Tibial artery (tissue), 4 donors: Measurements from ENCODE around the gene METTL27.

ENCODE experiments used
- DNase-seq, 2 donors: peaks; one replicate each; pipeline ENCODE4 v3.0.0-alpha.2; 2019
- H3K27ac ChIP-seq, 2 donors: fragments of 200-600 bp; sonication (generic) in 1 of 2; 1 replicate in 1 of 2; 2 replicates in 1 of 2; pipeline ENCODE4 v1.5.1; 2018 to 2019; ENCODE audit warnings: mild to moderate bottlenecking in 1 of 2
- H3K27me3 ChIP-seq, 2 donors: fragments of 200-600 bp; sonication (generic) in 1 of 2; one replicate each; pipeline versions ENCODE4 v1.5.1 to v1.6.0; 2016 to 2019
- H3K36me3 ChIP-seq, 3 donors: fragments of 200-600 bp; sonication (generic) in 2 of 3; one replicate each; pipeline ENCODE4 v1.5.1; 2016 to 2019; ENCODE audit warnings: mild to moderate bottlenecking in 2 of 3
- H3K4me1 ChIP-seq, 4 donors: fragments of 200-600 bp; sonication (generic) in 2 of 4; 1 replicate in 3 of 4; 2 replicates in 1 of 4; pipeline ENCODE4 v1.5.1; 2016 to 2019
- H3K4me3 ChIP-seq, 2 donors: fragments of 200-600 bp; sonication (generic) in 1 of 2; 1 replicate in 1 of 2; 2 replicates in 1 of 2; pipeline ENCODE4 v1.5.1; 2018 to 2019; ENCODE audit warnings: mild to moderate bottlenecking in 2 of 2
- H3K9me3 ChIP-seq, 3 donors: fragments of 200-600 bp; sonication (generic) in 1 of 3; one replicate each; pipeline ENCODE4 v1.5.1; 2016 to 2019
- CTCF ChIP-seq, 2 experiments: fragments of 200-600 bp in 1 of 2; fragments of 450-650 bp in 1 of 2; IDR thresholded peaks; one replicate each; pipeline ENCODE4 v1.5.1; 2017 to 2019; ENCODE audit warnings: antibody characterized with exemption in 2 of 2, mild to moderate bottlenecking in 1 of 2, moderate library complexity in 1 of 2
- intact Hi-C: fragments of 100-400 bp; cut with DNase I; formaldehyde crosslinking; loops from one replicate; pipeline ENCODE4 v1.15.0; 2023; ENCODE audit warnings: low total_unique reads

Gene METTL27

GRCh38 chr7:73842067-73842976 lies at the start of gene METTL27:
TSS of gene METTL27 (minus strand) at chr7:73842516. CDS start at chr7:73842140, 376 bp downstream.
- intact Hi-C loops: loop anchor here (10.0 kb wide), 1 partner anchor 88 kb away; no protein-coding TSS in a partner anchor
- peak within 1 kb of the TSS; percentile 77 to 81 for H3K27ac ChIP-seq
- peak within 1 kb of the TSS; percentile 73 to 85 for H3K4me3 ChIP-seq
- peaks cover 0 to 3% of the 10 kb centered on the region in 2 donors for H3K27me3 ChIP-seq
- H3K9me3 ChIP-seq: no peaks in the 10 kb centered on the region
- H3K36me3 ChIP-seq: no peaks in the 10 kb centered on the region
- peaks cover 0 to 20% (median 10%) of the 10 kb centered on the region in 4 donors for H3K4me1 ChIP-seq
- peak; percentile 95 to 97 for DNase-seq
- TF ChIP-seq CTCF (IDR thresholded peaks at IDR 0.05): no peak

GRCh38 chr7:73891178-73891885 lies 49.0 kb upstream of the METTL27 start:
- H3K9me3 ChIP-seq: no peaks in the 10 kb centered on the region
- intact Hi-C loops: loop anchor here (10.0 kb wide), 1 partner anchor 103 kb away; no protein-coding TSS in a partner anchor
- DNase-seq: peak in 1 of 2 donors; percentile 85
- H3K4me1 ChIP-seq: peaks cover 12 to 77% (median 61%) of the 10 kb centered on the region in 4 donors
- H3K27ac ChIP-seq: peak overlapping the region; percentile 89 to 93
- no peaks in the 10 kb centered on the region for H3K27me3 ChIP-seq
- H3K36me3 ChIP-seq: no peaks in the 10 kb centered on the region
- no peak overlapping the region for H3K4me3 ChIP-seq
- peak in 1 of 2 experiments; percentile 17 for TF ChIP-seq CTCF (IDR thresholded peaks at IDR 0.05)

- Histone ChIP-seq H3K4me1 (peaks cover 12 to 77% (median 65%) of the 10 kb centered on the region in 4 donors), H3K9me3 (no peaks in the 10 kb centered on the region), H3K27ac (peak overlapping the region; percentile 89 to 93), H3K27me3 (no peaks in the 10 kb centered on the region), H3K36me3 (no peaks in the 10 kb centered on the region), H3K4me3 (no peak overlapping the region)
- TF ChIP-seq CTCF (IDR thresholded peaks at IDR 0.05): no peak
- DNase-seq: no peak
- intact Hi-C loops: loop anchor here (10.0 kb wide), 1 partner anchor 104 kb away; no protein-coding TSS in a partner anchor
These were observed 48.3 kb upstream of the METTL27 start for GRCh38 chr7:73890555-73891147.

GRCh38 chr7:73888959-73889358 lies 46.6 kb upstream of the METTL27 start:
- DNase-seq: no peak
- H3K27me3 ChIP-seq: no peaks in the 10 kb centered on the region

More at GRCh38 chr7:73888959-73889358, 46.6 kb upstream of the METTL27 start:
- peak overlapping the region; percentile 89 to 93 for H3K27ac ChIP-seq
- H3K36me3 ChIP-seq: no peaks in the 10 kb centered on the region
- no peak for TF ChIP-seq CTCF (IDR thresholded peaks at IDR 0.05)
- peaks cover 6 to 77% (median 55%) of the 10 kb centered on the region in 4 donors for H3K4me1 ChIP-seq
- H3K9me3 ChIP-seq: no peaks in the 10 kb centered on the region
- intact Hi-C loops: no loop called here
- H3K4me3 ChIP-seq: no peak overlapping the region
